Stimulated activated CD8-positive, alpha-beta memory T cell treated with anti-CD3 and anti-CD28 coated beads, Interleukin-12 subunit alpha, Interleukin-12 subunit beta, amount 100 ng/mL, for 24 hours (primary cell): ENCODE measurements around the gene ADRA1B.
"Not testable (repeated sequence)": the region's sequence is repeated elsewhere in the genome, so short reads cannot be mapped to it uniquely, and the experiment has no call there.

Experiments used
- DNase-seq: peaks from one replicate; pipeline ENCODE4 v3.0.0-alpha.2; 2020; ENCODE audit errors: extremely low read depth

ADRA1B gene

GRCh38 chr5:159969966-159970365 is 53.7 kb downstream of the ADRA1B start:
- no peak for DNase-seq

- DNase-seq: no peak
Observed at GRCh38 chr5:159971038-159971437, 54.8 kb downstream of the ADRA1B start.

- no peak for DNase-seq
Observed at GRCh38 chr5:159971514-159971913, 55.2 kb downstream of the ADRA1B start.

GRCh38 chr5:159971931-159972461 is 55.7 kb downstream of the ADRA1B start:
- no peak for DNase-seq

GRCh38 chr5:159972538-159973362 is 56.5 kb downstream of the ADRA1B start:
- DNase-seq: no peak

- no peak for DNase-seq
Observed at GRCh38 chr5:159975462-159976019, 59.3 kb downstream of the ADRA1B start.

GRCh38 chr5:159976921-159977320 is 60.6 kb downstream of the ADRA1B start:
- DNase-seq: no peak

GRCh38 chr5:159978358-159978757 is 62.1 kb downstream of the ADRA1B start:
- DNase-seq: no peak

- DNase-seq: no peak
Observed at GRCh38 chr5:159982421-159983173, 66.3 kb downstream of the ADRA1B start.

- DNase-seq: peak; percentile 39
Observed at GRCh38 chr5:159987031-159987674, 70.9 kb downstream of the ADRA1B start.

GRCh38 chr5:159990506-159990905 is 74.2 kb downstream of the ADRA1B start:
- no peak for DNase-seq

- DNase-seq: no peak
Observed at GRCh38 chr5:159992566-159992965, 76.3 kb downstream of the ADRA1B start.

GRCh38 chr5:159993194-159993593 is 76.9 kb downstream of the ADRA1B start:
- no peak for DNase-seq

- DNase-seq: no peak
Observed at GRCh38 chr5:159995907-159996306, 79.6 kb downstream of the ADRA1B start.

- no peak for DNase-seq
Observed at GRCh38 chr5:160001457-160001856, 85.2 kb downstream of the ADRA1B start.

- no peak for DNase-seq
Observed at GRCh38 chr5:160007514-160007913, 91.2 kb downstream of the ADRA1B start.

GRCh38 chr5:160008529-160008876 is 92.2 kb downstream of the ADRA1B start:
- DNase-seq: not testable (repeated sequence)

GRCh38 chr5:160008877-160009590 is 92.8 kb downstream of the ADRA1B start, which contains the start of gene TTC1:
Gene TTC1, plus strand, starts transcription at chr5:160009139. Its CDS starts 1,390 bp downstream, at chr5:160010529.
- DNase-seq: peak; percentile 81

GRCh38 chr5:160009591-160009989 is 93.3 kb downstream of the ADRA1B start:
- no peak for DNase-seq

- no peak for DNase-seq
Observed at GRCh38 chr5:160011471-160011870, 95.2 kb downstream of the ADRA1B start.

- not testable (repeated sequence) for DNase-seq
Observed at GRCh38 chr5:160014197-160014596, 97.9 kb downstream of the ADRA1B start.
